Measurements from ENCODE around the gene IL6ST.

DNA sequence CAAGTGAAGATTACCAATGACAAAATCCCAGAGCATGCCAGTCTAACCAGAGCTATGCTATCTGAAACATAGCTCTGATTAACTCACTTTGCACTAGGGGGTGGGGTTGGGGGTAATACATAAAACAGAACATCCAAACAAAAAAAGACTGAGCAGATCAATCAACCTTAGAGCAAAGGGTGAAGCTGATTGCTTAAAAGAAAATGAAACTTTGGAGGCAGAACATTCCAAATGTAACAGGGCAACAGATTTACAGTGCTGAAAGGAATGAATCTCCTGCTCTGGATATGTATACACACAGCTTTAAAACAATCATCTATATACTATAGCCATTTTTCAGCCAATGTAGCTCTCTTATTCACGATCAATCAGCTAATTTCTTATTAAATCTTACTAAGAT is 4.9 kb downstream of the IL6ST start:
- TF ChIP-seq YY1 (IDR thresholded peaks at IDR 0.05; ENCODE audit: low read depth): no peak
- no peak for TF ChIP-seq EP300 (IDR thresholded peaks at IDR 0.05; ENCODE audit: borderline replicate concordance)
- no peak for TF ChIP-seq CREB1 (IDR thresholded peaks at IDR 0.05; ENCODE audit: low read depth)

All from Ishikawa (cell line).